ENCODE data around the gene ERBB4.

ERBB4 gene

DNA sequence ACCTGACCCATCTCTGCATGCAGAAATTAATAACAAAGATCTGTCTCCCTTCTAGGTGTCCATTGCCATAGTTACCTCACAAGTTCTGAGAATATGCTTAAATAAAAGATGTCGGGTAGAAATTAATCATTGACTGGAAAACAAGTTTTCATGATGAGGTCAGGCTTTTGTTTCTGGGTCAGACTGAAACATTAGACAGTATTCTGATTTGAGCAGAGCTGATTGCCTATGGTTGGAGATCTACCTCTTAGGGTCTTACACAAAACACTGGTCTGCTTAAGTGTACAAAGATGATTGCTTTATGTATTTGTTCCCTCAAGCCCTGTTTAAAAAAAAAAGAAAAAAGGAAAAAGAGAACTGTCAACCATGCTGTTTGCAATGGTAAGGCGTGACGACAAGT, 1025.8 kb downstream of the ERBB4 start:
- no peak for FAIRE-seq

DNA sequence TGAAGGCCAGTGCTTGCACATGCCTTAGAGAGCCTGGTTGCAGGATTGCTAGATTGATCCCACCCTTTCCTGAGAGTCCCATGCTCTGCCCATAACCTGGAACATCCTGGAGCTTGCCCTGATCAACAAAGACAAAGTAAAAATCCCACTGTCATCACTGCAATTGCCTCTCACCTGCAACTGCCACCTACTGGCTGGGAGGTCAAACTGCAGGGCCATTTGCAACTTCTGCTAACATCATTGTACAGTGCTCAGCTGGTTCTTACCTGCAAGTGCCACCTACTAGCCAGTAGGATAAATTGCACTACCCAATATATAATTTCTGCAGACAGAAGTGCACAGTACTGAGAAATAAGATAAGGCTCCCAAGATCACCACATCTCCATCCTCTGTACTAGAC, 1034.7 kb downstream of the ERBB4 start:
- no peak for FAIRE-seq

DNA sequence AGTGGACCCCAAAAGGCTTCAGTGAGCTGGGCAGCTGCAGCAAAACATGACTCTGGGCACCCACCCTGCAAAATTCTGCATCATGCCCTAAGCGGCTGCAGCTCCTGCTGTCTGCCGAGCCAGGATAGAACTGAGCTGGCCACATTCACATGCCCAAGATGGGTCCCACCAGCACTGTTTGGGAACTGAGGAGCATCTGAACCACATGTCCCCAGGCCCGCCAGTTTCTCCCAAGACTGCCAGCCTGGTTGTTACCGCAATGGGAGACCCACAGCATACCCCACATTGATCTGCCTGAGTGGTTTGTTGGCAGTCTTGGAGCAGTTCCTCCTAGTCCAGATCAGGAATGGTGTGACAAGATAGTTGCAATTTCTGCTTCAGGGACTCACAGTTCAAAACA, 1035.4 kb downstream of the ERBB4 start:
- no peak for FAIRE-seq

DNA sequence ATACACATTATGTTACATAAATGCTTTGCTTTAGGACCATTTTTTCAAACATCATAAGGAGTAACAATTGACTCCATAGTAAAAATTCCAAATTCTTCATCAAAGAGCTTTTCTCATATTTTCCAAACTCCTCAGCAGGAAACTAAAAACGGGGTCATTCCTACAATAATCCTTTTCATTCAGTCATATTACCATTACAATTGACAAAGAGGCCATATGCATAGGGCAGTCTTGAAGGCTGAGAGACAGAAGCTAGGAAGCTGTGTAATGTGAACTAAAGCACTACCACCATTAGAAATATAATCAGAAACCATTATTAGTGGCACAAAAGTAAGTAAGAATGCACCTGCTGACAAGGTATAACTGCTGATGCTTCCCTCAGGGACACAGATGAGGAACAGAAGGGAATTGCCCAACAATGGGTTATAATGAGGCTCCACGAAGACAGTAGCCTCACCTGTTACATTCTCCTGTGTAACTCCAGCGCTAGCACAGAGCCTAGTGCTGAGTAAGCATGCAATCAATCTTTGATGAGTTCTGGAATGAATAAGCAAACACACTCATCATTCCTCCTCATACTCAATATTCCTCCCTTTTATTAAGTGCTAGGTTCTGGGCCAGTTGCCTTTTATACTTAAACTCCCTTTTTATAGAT, 1039.9 kb downstream of the ERBB4 start:
- FAIRE-seq, result no peak

DNA sequence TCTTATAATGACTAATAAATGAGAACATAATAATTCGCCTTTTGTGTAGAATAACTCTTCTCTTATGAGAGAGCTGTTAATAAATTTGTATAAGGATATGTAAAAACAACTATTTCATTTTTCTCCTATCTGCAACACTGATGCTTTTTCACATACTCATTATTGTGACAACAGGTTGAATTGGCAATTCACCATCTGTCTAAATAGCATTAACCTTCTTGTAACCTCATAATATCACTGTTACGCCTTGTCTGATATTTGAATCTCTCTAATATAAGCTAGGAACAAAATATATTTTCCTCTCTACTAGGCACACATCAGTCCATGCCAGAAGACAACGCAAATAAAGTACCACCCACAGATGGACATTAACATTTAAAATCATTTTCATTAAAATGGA, 1043.3 kb downstream of the ERBB4 start:
- no peak for FAIRE-seq

DNA sequence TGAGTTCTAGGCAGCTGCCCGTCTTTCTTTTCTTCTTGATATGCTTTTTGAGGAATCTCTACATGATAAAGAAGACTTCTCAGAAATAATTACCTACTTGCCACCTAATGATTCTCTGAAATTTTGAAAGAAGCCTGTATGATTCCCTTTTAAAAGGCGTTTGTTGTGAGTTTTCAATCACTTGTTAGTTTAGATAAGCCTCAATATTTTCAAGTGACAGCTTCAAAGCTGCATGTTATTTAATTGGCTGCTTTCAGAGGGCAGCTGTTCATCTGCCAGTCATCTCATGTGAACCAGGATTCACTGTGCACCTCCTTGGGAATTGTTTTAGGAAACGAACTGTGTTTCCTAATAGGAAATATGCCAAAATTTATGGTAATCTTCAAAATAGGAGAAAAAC, 1044.1 kb downstream of the ERBB4 start:
- FAIRE-seq, result no peak

DNA sequence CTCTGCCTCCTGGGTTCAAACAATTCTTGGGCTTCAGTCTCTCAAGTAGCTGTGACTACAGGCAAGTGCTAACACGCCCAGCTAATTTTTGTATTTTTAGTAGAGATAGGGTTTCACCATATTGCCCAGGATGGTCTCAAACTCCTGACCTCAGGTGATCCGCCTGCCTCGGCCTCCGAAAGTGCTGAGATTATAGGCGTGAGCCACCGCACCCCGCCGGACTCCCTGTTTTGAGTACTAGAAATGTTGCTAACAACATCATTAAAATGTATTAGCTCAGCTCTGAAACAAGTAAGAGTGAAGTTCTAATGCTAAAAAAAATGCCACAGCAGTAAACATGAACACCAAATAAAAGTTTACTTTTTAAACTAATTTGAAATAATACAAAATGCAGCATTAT, 1044.5 kb downstream of the ERBB4 start:
- no peak for FAIRE-seq

DNA sequence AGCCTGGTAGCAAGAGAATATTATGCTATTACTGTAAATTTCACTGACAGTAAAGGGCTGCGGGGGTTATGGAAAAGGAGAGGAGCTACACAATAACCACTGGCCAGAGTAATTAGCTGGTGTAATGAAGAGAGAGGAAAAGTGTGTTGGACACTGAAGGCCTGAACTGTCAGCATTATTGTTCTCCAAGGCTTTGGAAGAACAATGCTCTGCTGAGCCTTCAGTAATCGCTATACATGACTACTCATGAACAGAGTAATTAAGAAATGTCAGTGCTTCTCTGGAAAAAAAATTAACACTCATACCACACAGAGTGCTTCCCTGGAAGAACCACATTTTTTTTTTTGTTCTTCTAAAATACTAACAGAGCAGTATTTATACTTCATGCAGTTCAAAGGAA, 1050.9 kb downstream of the ERBB4 start:
- FAIRE-seq, result no peak

DNA sequence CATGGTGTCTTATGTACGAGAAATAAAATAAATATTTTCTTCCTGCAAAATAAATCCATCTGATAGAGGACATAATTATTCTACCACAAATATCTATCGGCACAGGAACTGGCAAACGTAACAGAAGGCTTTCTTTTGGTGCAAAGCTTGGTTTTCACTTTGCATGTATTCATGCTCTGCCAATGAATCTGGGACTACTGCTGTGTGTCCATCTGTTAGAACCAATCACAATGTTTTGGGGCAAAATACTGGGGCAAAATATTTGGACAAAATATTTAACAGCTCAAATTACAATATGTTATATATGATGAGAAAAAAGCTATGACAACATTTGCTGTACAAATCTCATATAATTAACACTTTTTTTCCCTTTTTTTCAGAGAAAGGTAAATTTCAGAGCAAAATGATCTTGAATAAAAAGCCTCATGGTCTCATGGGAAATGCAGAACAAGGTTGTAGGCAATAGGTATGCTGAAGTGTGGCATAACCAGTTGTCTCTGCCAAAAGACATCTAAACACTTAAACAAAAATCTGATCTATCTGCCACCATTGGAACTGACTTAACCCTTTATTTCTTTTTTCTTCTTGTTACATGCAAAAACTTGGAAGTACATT, 1059.0 kb downstream of the ERBB4 start:
- FAIRE-seq, result no peak

DNA sequence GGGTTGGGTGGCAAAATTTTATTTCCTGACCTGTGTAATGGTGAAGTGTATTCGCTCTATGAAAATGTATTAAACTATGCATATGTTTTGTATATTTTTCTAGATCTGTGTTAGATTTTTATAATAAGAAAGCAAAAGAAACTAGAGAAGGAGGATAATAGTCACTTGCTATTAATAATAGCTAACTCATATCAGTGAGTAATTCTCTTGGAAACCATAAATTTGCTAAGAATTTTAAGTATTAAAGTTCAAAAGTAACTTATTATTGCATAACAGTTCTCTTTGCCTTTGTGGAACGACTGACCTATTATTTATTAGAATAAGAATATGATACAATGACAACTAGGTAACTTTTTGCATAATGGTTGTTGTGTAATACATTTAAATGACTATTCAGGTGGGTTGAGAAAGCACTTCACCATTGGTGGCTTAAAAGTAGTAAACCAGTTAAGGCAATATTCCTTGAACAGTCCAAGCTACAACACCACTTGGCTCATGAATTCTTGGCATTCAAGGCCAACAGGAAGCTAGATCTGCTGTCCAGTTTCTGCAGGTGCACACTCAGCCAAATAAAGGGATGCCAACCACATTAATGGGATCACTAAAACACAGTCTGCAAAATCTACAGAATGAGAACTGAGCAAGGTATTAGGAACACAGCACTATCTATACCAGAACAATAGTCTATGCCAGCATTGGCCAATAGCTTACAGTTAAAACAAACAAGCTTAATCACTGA, 1060.9 kb downstream of the ERBB4 start:
- no peak for FAIRE-seq

DNA sequence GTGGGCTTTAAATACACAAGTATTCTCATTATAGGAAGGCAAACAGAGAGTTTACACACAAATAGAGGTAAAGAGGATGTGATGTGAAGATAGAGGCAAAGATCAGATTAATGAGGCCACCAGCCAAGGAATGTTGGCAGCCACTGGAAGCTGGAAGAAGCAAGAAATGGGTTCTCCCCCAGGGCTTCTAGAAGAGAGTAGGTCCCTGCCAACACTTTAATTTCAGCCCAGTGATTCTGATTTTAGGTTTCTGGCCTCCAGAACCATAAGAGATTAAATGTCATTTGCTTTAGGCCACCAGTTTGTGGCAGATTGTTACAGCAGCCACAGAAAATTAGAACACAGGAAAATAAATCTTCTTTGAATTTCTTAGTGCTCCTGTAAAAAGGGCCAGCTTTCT, 1065.5 kb downstream of the ERBB4 start:
- FAIRE-seq, result no peak

DNA sequence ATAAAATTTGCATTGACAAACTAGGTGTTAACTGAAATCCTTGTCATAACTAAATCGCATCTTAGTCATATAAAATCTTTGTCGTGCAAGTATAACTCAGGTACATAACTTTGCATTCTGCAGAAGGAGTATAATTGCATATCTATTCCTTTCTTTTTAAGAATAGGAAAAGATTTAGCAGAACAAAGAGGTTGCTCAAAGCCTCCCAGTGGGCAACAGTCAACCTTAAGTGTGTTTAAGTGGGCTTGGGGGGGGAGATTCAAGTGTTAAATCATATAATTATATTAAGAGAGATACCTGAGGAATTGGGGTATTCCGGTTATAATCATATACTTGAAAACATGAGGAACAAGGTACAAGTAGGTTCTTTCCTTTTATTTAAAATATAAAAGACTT, 1068.9 kb downstream of the ERBB4 start:
- no peak for FAIRE-seq

DNA sequence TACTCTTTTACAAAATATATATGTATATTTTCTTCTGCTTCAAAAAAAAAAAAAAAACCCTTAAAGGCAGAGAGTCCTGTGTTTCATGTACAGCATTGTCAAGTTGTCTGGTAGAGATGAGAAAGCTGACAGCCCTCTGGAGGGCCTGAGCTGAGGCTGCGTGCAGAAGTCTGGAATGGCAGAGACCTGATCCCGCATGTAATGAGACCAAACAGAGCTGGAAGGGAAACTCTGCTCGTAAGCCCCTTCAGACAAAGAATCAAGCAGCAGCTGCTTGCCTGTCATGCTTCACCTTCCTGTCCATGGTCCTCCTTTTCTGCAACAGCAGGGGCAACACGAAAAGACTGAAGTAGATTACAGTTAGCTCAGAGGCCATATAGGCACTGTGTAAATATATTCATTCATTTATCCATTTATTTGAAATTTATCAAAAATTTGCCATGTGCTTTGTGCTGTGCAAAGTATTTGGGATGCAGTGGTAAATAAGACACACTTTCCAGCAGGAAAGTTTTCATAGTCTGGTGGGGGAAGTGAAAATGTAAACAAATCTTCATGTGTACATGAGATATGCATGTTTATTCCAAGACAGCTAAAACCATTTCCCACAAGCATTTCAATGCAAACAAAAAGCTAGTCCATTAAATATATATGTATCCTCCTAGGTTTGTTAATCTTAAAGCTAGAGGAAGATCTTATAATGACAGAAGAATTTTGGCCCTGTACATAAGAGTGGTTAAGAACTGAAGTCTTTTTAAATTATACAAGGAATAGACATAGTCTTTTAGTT, 1069.5 kb downstream of the ERBB4 start:
- FAIRE-seq, result no peak

DNA sequence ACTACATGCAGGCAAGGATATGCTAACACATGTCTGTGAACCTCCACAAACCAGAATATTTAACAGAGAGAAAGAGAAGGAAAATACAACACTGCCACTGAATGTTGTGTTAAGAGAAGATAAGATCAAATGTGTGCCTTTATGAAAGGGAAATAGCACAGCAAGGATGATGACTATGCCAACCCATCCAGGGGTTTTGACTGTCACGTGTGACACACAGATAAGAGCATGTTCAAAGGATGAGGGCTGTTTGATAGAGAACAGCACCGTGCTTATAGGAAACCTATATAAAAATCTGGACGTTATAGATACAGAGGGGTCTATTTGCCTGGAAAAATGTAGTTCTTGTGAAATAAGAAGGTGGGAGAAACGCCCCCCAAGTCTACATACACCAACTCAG, 1070.4 kb downstream of the ERBB4 start:
- FAIRE-seq, result no peak

DNA sequence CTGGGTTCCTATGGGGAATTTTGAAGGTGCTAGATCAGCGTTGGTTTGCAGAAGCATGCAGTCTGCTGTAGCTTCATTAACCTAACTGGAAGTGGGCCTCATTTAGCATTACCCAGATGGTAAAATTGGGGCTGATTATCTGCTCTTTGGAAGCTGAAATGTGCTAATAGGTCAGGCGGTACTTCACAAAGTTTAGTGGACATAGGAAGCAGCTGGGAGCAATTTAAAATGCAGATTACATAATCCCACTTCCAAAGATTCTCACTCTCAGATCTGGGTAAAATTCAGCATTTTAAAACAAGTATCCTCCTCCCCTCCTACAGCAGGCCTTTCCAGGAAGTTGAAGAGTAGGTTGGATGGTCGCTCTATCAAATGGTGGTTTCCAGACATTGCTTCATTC, 1075.2 kb downstream of the ERBB4 start:
- no peak for FAIRE-seq

DNA sequence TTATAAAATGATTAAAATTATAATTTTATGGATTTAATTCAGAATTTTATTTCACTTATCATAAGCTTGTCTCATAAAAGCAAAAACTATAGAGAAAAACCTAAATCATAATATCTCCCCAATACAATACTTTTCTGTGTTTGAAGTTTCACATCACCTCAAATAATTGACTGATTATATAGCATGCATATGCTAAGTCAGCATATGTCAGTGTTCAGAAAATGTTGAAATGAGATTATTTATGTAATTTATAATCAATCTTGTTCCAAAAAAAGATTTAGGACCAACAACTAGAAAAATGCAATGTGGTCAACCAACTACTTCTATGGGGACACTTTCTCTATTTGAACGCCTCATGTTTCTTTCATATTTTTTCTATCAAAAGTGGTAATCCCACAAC, 1079.6 kb downstream of the ERBB4 start:
- no peak for FAIRE-seq

DNA sequence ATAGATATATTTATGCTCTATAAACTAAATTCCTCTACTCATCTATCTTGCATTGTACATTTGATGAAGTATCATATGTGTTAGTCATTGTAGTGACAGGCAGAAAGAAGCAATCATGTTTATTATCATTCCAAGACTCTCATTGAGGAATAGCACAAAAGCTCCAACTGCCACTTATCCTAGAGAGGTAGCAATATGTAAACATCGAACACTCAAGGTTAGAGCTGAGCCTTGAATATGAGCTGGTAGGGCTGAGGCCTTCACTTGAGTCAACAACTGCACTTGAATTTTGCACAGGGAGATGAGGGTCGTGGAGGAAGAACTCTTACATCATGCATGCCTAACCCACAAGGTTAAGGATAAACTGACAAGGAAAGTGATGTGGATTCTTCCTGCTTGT, 1081.3 kb downstream of the ERBB4 start:
- no peak for FAIRE-seq

DNA sequence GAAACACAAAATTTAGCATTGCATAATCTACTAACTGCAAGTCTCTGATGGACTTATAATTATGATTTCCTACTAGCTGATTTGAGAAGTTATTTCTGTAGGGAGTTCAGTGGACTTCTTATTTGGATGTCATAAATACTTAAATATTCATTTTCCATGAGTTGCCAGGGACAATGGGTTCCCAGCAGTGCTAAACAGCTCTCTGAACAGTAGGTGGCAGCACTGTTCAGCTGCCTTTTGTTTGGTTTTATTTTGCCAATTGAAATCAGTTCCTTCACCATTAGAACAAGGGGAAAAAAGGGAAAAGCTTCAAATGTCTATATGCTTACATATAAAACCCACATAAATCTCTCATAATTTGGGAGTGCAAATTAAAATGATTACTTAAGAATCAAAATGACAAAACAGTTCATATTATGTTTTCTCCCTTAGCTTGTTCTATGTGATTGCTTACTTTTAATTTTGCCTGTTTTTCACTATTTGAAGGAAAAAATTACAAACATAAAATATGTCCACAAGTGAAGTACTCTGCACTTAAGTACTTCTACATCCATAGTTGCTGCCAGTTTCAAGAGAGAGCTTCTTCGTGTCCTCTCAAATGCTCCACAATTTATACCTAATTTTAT, 1083.3 kb downstream of the ERBB4 start:
- FAIRE-seq, result peak; percentile 50

DNA sequence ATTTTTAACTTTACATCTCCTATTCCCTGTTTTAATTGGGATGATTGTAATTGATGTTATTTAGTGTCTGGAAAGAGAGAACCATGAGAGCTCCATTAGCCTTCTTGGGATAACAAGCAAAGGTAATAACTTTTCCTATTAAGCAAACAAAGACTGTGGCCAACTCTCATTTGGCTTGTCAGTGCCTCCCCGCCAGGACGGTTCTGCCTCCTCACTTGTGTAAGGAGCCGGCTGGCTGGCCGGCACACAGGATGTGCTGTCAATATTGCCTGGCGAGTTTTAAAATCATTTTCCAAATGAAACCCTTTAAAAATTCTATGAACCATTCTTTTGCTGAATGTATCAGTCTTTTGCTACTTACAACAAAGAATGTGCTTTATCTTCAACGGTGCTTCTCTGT, 1083.9 kb downstream of the ERBB4 start:
- no peak for FAIRE-seq

DNA sequence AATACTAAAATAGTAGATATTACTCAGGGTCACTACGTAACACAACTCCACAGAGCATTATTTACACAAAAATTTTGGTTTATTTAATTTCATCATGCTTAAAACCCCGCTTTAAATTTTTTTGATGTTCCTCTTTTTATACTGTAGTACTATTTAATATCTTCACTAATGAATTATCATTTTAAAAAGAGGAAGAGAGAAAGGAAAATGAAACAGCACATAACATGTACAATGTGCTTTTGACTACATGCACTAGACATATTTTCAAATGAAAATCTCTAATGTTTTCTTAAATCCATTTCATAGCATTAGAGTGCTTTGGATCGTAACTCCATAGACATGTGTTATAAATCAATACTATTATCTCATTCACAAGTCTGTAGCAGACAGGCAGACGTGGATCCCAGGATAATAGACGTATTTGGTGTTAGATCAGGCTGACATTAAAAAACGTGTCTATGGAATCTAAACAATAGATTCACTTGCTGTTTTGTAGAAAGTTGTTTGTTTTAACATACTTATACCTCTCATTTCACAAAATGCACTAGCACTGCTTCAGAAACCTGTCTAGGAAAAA, 1085.2 kb downstream of the ERBB4 start:
- no peak for FAIRE-seq

DNA sequence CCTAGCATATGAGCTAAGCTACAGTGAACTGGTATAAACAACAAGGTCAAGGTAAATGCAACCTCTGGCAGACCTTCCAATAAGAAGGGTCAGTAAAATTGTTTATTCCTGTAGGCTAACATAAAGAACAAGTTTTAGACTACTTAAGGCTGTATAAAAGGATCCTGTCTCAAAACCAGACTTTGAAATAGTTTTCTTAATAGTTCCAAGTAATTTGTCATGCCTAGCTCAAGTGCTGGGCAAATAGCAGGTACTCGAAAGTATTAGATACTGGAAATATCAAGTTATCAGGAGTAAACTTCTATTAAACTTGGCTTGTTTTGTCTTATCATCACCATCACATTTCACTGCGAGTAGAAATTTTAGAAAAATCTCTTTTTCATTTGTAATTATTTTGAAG, 1087.0 kb downstream of the ERBB4 start:
- no peak for FAIRE-seq

DNA sequence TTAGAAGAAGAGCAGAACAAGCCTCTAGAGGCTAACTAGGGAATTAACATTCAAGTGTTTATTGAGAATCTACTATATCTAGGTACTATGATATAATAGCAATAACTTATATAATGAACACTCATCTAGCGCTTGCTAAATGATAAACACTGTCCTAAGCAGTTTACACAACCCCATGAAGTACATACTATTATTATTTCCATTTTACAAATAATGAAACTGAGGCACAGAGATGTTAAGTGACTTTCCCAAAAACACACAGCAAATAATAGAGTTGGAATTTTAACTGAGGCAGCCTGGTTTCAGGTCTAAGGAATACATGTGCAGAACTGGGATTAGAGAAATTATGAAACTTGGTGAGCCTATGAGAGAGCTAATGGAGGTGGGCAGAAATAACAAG, 1088.8 kb downstream of the ERBB4 start:
- FAIRE-seq, result no peak

DNA sequence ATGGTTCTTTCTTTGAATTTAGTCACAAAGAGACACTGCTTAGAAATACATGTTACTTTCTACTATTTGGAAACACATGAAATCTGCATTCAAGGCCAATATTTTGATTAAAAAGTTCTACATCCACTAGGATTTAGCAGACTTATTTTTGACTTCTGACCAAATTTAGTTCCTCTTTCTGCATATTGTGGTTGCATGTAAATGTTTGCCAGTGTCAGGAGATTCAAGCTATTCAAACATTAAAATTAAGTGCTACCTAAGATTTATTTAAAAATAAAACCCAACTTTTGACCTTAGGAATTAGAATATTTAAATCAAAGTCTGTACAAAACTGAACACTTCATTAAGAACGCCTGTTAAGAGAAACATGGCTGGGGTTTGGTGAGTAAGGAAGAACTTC, 1091.1 kb downstream of the ERBB4 start:
- no peak for FAIRE-seq

Measured in TTC549 (cell line).